ENCODE measurements around the gene CHPT1.
A peak's percentile ranks its signal among the peaks of the same experiment; 100 is the strongest.

Gene CHPT1

GRCh38 chr12:101686176-101686575, 11.3 kb upstream of the CHPT1 start:
- DNase-seq: no peak

- DNase-seq: no peak
These were observed 6.8 kb upstream of the CHPT1 start for GRCh38 chr12:101690544-101691098.

- no peak for DNase-seq
These were observed 5.8 kb upstream of the CHPT1 start for GRCh38 chr12:101691503-101692096.

GRCh38 chr12:101694297-101694848, 3.1 kb upstream of the CHPT1 start:
- no peak for DNase-seq

- no peak for DNase-seq
These were observed 2.5 kb upstream of the CHPT1 start for GRCh38 chr12:101694986-101695385.

- no peak for DNase-seq
These were observed 1.7 kb upstream of the CHPT1 start for GRCh38 chr12:101695706-101696105.

- peak in 2 of 3 experiments; percentile 22 to 80 for DNase-seq
These were observed 916 bp upstream of the CHPT1 start for GRCh38 chr12:101696251-101697196.

GRCh38 chr12:101697930-101698799, 725 bp downstream of the CHPT1 start:
- DNase-seq: peak; percentile 39 to 69 (median 63)

- DNase-seq: no peak
These were observed 1.4 kb downstream of the CHPT1 start for GRCh38 chr12:101698800-101699347.

GRCh38 chr12:101700299-101700820, 2.9 kb downstream of the CHPT1 start:
- no peak for DNase-seq

- no peak for DNase-seq
These were observed 6.0 kb downstream of the CHPT1 start for GRCh38 chr12:101703487-101703886.

GRCh38 chr12:101706403-101706802, 9.0 kb downstream of the CHPT1 start:
- DNase-seq: no peak

- no peak for DNase-seq
These were observed 9.8 kb downstream of the CHPT1 start for GRCh38 chr12:101707131-101707782.

GRCh38 chr12:101710288-101710687, 12.8 kb downstream of the CHPT1 start:
- DNase-seq: no peak

GRCh38 chr12:101713059-101713682, 15.7 kb downstream of the CHPT1 start:
- no peak for DNase-seq

GRCh38 chr12:101713930-101714329, 16.5 kb downstream of the CHPT1 start:
- no peak for DNase-seq

- no peak for DNase-seq
These were observed 17.5 kb downstream of the CHPT1 start for GRCh38 chr12:101714877-101715444.

- DNase-seq: no peak
These were observed 22.1 kb downstream of the CHPT1 start for GRCh38 chr12:101719566-101719965.

GRCh38 chr12:101720118-101720517, 22.7 kb downstream of the CHPT1 start:
- no peak for DNase-seq

- no peak for DNase-seq
These were observed 25.0 kb downstream of the CHPT1 start for GRCh38 chr12:101722392-101722791.

GRCh38 chr12:101727098-101727497, 29.7 kb downstream of the CHPT1 start:
- DNase-seq: no peak
